ENCODE data around the gene UBN1.
"Not testable (repeated sequence)": the region's sequence is repeated elsewhere in the genome, so short reads cannot be mapped to it uniquely, and the experiment has no call there.

UBN1 gene

DNA sequence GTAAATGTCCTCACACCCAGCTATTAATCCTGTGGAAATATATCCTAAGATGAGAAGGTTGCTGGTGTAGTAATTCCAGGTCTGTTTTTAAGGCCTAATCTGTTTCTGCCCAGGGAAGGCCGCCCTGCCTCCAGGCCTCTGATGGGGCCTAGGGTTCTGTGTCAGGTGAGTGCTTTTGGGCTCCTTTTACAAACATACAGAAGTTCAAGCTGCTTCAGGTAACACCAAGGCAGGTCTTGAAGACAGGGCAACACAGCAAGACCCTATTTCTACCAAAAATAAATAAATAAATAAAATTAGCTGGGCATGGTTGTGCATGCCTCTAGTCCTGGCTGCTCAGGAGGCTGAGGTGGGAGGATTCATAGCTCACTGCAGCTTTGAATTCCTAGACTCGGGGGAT is 80.4 kb downstream of the UBN1 start:
- Histone ChIP-seq H3K4me2 (ENCODE audit: low read length) (no peak overlapping the region), H3K9ac (ENCODE audit: low read length) (no peak overlapping the region), H3K4me1 (ENCODE audit: insufficient read depth, low read length, severe bottlenecking) (no peaks in the 10 kb centered on the region), H3K27ac (ENCODE audit: low read depth, low read length, poor library complexity, severe bottlenecking) (no peak overlapping the region), H2AFZ (ENCODE audit: low read length) (no peak overlapping the region), H3K9me2 (ENCODE audit: low read depth, low read length) (no peaks in the 10 kb centered on the region), H3K9me3 (ENCODE audit: low read length) (peaks cover 8% of the 10 kb centered on the region), H4K20me1 (ENCODE audit: insufficient read depth, low read length) (no peaks in the 10 kb centered on the region), H3K27me3 (ENCODE audit: insufficient read depth, low read length) (peaks cover 11% of the 10 kb centered on the region; the same call in 1 of the 2 replicates), H3F3A (ENCODE audit: insufficient read depth, low read length) (no peaks in the 10 kb centered on the region), H3K79me2 (ENCODE audit: insufficient read depth, low read length) (no peaks in the 10 kb centered on the region), H3K4me3 (ENCODE audit: low read depth, low read length, poor library complexity, severe bottlenecking) (no peak overlapping the region), H3K36me3 (ENCODE audit: insufficient read depth, low read length) (peaks cover 5% of the 10 kb centered on the region; the same call in 1 of the 2 replicates)
- TF ChIP-seq CTCF (IDR thresholded peaks at IDR 0.05; ENCODE audit: low read length) (no peak), EZH2 (IDR thresholded peaks at IDR 0.05; ENCODE audit: borderline replicate concordance, low read length) (no peak)

- Histone ChIP-seq H3K9me3 (ENCODE audit: low read length) (peaks cover 8% of the 10 kb centered on the region), H3K9ac (ENCODE audit: low read length) (no peak overlapping the region), H3K36me3 (ENCODE audit: insufficient read depth, low read length) (peaks cover 5% of the 10 kb centered on the region; the same call in 1 of the 2 replicates), H3F3A (ENCODE audit: insufficient read depth, low read length) (no peaks in the 10 kb centered on the region), H3K4me2 (ENCODE audit: low read length) (no peak overlapping the region), H3K4me3 (ENCODE audit: low read depth, low read length, poor library complexity, severe bottlenecking) (no peak overlapping the region), H3K27me3 (ENCODE audit: insufficient read depth, low read length) (peaks cover 10% of the 10 kb centered on the region; the same call in 1 of the 2 replicates), H4K20me1 (ENCODE audit: insufficient read depth, low read length) (no peaks in the 10 kb centered on the region), H3K79me2 (ENCODE audit: insufficient read depth, low read length) (no peaks in the 10 kb centered on the region), H3K4me1 (ENCODE audit: insufficient read depth, low read length, severe bottlenecking) (no peaks in the 10 kb centered on the region), H3K9me2 (ENCODE audit: low read depth, low read length) (no peaks in the 10 kb centered on the region), H2AFZ (ENCODE audit: low read length) (no peak overlapping the region), H3K27ac (ENCODE audit: low read depth, low read length, poor library complexity, severe bottlenecking) (no peak overlapping the region)
- TF ChIP-seq EZH2 (IDR thresholded peaks at IDR 0.05; ENCODE audit: borderline replicate concordance, low read length) (no peak), CTCF (IDR thresholded peaks at IDR 0.05; ENCODE audit: low read length) (no peak)
Observed at GRCh38 chr16:4928227-4928626, 80.9 kb downstream of the UBN1 start.

DNA sequence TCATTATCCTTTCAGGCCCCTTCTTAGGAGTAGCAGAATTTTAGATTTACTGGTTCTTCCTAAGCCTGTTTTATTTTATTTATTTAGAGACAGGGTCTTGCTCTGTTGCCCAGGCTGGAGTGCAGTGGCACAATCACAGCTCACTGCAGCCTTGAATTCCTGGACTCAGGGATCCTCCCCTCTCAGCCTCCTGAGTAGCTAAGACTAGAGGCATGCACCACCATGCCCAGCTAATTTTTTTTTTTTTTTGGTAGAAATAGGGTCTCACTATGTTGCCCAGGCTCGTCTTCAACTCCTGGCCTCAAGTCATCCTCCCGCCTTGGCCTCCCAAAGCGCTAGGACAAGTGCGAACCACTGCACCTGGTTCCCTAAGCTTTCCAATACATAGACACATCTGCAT is 82.3 kb downstream of the UBN1 start:
- not testable (repeated sequence) for H3K4me2 ChIP-seq (ENCODE audit: low read length); H3K27me3 ChIP-seq (ENCODE audit: insufficient read depth, low read length)

DNA sequence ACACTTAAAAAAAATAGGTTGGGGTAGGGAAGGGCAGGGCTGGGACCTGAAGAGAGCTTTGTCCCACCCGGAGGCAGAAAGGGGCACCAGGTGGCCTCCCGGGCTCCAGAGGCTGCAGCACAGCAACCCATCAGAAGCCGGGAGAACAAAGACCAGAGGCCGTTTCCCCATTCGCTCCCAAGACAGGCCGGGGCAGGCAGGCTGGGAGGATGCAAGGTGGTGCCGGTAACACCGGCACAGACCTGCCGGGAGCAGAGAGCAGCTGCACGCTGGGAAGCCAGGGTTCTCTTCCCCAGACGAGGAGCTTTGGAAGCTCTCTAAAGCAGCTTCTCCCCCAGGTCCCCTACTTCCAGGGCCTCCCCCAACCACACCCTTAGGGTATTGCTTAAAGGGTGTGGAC is 84.1 kb downstream of the UBN1 start:
- no peak overlapping the region for H3K27ac ChIP-seq (ENCODE audit: low read depth, low read length, poor library complexity, severe bottlenecking)
- no peak overlapping the region for H3K4me2 ChIP-seq (ENCODE audit: low read length)
- no peaks in the 10 kb centered on the region for H4K20me1 ChIP-seq (ENCODE audit: insufficient read depth, low read length)
- H2AFZ ChIP-seq (ENCODE audit: low read length), result no peak overlapping the region
- H3K9ac ChIP-seq (ENCODE audit: low read length), result no peak overlapping the region
- no peaks in the 10 kb centered on the region for H3F3A ChIP-seq (ENCODE audit: insufficient read depth, low read length)
- no peaks in the 10 kb centered on the region for H3K9me2 ChIP-seq (ENCODE audit: low read depth, low read length)
- no peaks in the 10 kb centered on the region for H3K79me2 ChIP-seq (ENCODE audit: insufficient read depth, low read length)
- H3K9me3 ChIP-seq (ENCODE audit: low read length), result peaks cover 8% of the 10 kb centered on the region
- H3K36me3 ChIP-seq (ENCODE audit: insufficient read depth, low read length), result peaks cover 5% of the 10 kb centered on the region; the same call in 1 of the 2 replicates
- peaks cover 4% of the 10 kb centered on the region; the same call in 1 of the 2 replicates for H3K27me3 ChIP-seq (ENCODE audit: insufficient read depth, low read length)
- no peak overlapping the region for H3K4me3 ChIP-seq (ENCODE audit: low read depth, low read length, poor library complexity, severe bottlenecking)
- TF ChIP-seq CTCF (IDR thresholded peaks at IDR 0.05; ENCODE audit: low read length), result no peak
- no peak for TF ChIP-seq EZH2 (IDR thresholded peaks at IDR 0.05; ENCODE audit: borderline replicate concordance, low read length)
- peaks cover 4% of the 10 kb centered on the region for H3K4me1 ChIP-seq (ENCODE audit: insufficient read depth, low read length, severe bottlenecking)

More for the DNA sequence above, 82.3 kb downstream of the UBN1 start:
- not testable (repeated sequence) for H3K27ac ChIP-seq (ENCODE audit: low read depth, low read length, poor library complexity, severe bottlenecking); H3K4me1 ChIP-seq (ENCODE audit: insufficient read depth, low read length, severe bottlenecking); H4K20me1 ChIP-seq (ENCODE audit: insufficient read depth, low read length); H3F3A ChIP-seq (ENCODE audit: insufficient read depth, low read length); H3K4me3 ChIP-seq (ENCODE audit: low read depth, low read length, poor library complexity, severe bottlenecking); H3K9me3 ChIP-seq (ENCODE audit: low read length); H3K79me2 ChIP-seq (ENCODE audit: insufficient read depth, low read length); H3K9me2 ChIP-seq (ENCODE audit: low read depth, low read length); H3K9ac ChIP-seq (ENCODE audit: low read length); H3K36me3 ChIP-seq (ENCODE audit: insufficient read depth, low read length); H2AFZ ChIP-seq (ENCODE audit: low read length)

Measured in OCI-LY1 (cell line).